HepG2 (cell line): ENCODE data around the gene MDH1. TPM values are rescaled to one million over a fixed set of nuclear protein-coding genes. Genes with fewer than 3 reads are reported as not detected.

Source experiments
- ATAC-seq: fragments of 200-7000 bp; cut with Tn5 transposase; 3 replicates; pipeline ENCODE4 v1.9.1; 2020; ENCODE audit warnings: mild to moderate bottlenecking, moderate library complexity
- BruUV-seq: library from RNA; stranded (reverse); fragments of 400-500 nt; replicated peaks from 2 replicates; lab custom pipeline; 2021; lab: Mats Ljungman, UMichigan
- CTCF ChIA-PET: fragments of 300-600 bp; formaldehyde crosslinking; extraction: SDS; loops from one replicate; lab custom pipeline; 2021; ENCODE audit warnings: low total read pairs, inconsistent platforms, low intra/inter-chr PET ratio; lab: Yijun Ruan, JAX
- POLR2A ChIA-PET: fragments of 350-600 bp; sonication (Branson Sonifier 250); formaldehyde crosslinking; loops from one replicate; lab custom pipeline; 2020; ENCODE audit warnings: antibody characterized with exemption, inconsistent platforms; lab: Yijun Ruan, JAX
- DNase-seq: peaks from one replicate; pipeline ENCODE4 v3.0.0-alpha.2; 2015; ENCODE audit warnings: low spot score
- FAIRE-seq: peaks from 3 replicates; lab custom pipeline; 2011; peaks lifted over from hg19 to GRCh38; lab: Jason Lieb, UNC
- H2AFZ ChIP-seq: one replicate; pipeline ENCODE4 v1.6.1; 2011; ENCODE audit warnings: low read length, inconsistent platforms
- H3K27ac ChIP-seq: fragments of 300-600 bp; 3 replicates; pipeline ENCODE4 v1.8.0; 2011; ENCODE audit warnings: mixed run types, mild to moderate bottlenecking, mixed read lengths, low read length, inconsistent platforms; ENCODE audit not compliant: insufficient read depth; ENCODE audit errors: extremely low read length
- H3K27me3 ChIP-seq, 2 experiments: fragments of 200-600 bp in 1 of 2; 2 replicates in 1 of 2; 3 replicates in 1 of 2; pipeline versions ENCODE4 v1.6.0 to v1.8.0; 2011; ENCODE audit warnings: low read length in 2 of 2, mild to moderate bottlenecking in 2 of 2, moderate library complexity in 2 of 2, inconsistent platforms in 1 of 2; ENCODE audit not compliant: insufficient read depth in 2 of 2, control insufficient read depth in 1 of 2
- H3K36me3 ChIP-seq, 2 experiments: fragments of 200-600 bp in 1 of 2; replicated peaks in 1 of 2; 2 replicates in 1 of 2; 3 replicates in 1 of 2; pipeline versions ENCODE4 v1.5.1 to v1.8.0; 2011; ENCODE audit warnings: low read length in 2 of 2, inconsistent platforms in 1 of 2; ENCODE audit not compliant: insufficient read depth in 2 of 2, control insufficient read depth in 1 of 2
- H3K4me1 ChIP-seq: 2 replicates; pipeline ENCODE4 v1.5.1; 2012; ENCODE audit warnings: low read length, inconsistent platforms; ENCODE audit not compliant: insufficient read depth
- H3K4me2 ChIP-seq: 2 replicates; pipeline ENCODE4 v1.6.0; 2011; ENCODE audit warnings: low read depth, low read length, inconsistent platforms
- H3K4me3 ChIP-seq, 3 experiments: fragments of 200-600 bp in 1 of 3; sonication (generic), shearing (Covaris generic) in 1 of 3; replicated peaks in 1 of 3; 2 replicates each; pipeline ENCODE4 v1.5.1; 2011 to 2016; ENCODE audit warnings: low read length in 3 of 3, inconsistent platforms in 2 of 3, low read depth in 2 of 3, mild to moderate bottlenecking in 2 of 3, control low read depth in 1 of 3, mixed read lengths in 1 of 3; ENCODE audit not compliant: insufficient read depth in 1 of 3
- H3K79me2 ChIP-seq: one replicate; pipeline ENCODE4 v1.6.1; 2011; ENCODE audit warnings: low read length, inconsistent platforms; ENCODE audit not compliant: insufficient read depth
- H3K9ac ChIP-seq: 2 replicates; pipeline ENCODE4 v1.6.0; 2011; ENCODE audit warnings: mild to moderate bottlenecking, low read depth, low read length, inconsistent platforms; ENCODE audit not compliant: insufficient read depth
- H3K9me3 ChIP-seq: 2 replicates; pipeline ENCODE4 v1.5.1; 2012; ENCODE audit warnings: mild to moderate bottlenecking, low read length
- H4K20me1 ChIP-seq: 2 replicates; pipeline ENCODE4 v1.6.0; 2011; ENCODE audit warnings: inconsistent platforms, mild to moderate bottlenecking, low read length, moderate library complexity; ENCODE audit not compliant: insufficient read depth
- CEBPB ChIP-seq: IDR thresholded peaks from 2 replicates; pipeline ENCODE4 v1.6.1; 2011; ENCODE audit warnings: low read depth, low read length, improper control_type of control experiment, borderline replicate concordance
- E2F1 ChIP-seq: sonication (generic); formaldehyde crosslinking; IDR thresholded peaks from 2 replicates; pipeline ENCODE4 v1.5.0; 2020; ENCODE audit warnings: missing genetic modification reagents
- NPAS2 ChIP-seq: sonication (generic); formaldehyde crosslinking; IDR thresholded peaks from 2 replicates; pipeline ENCODE4 v1.8.0; 2022; ENCODE audit warnings: mild to moderate bottlenecking, missing genetic modification reagents, borderline replicate concordance
- SIN3B ChIP-seq: fragments of 150-350 bp; IDR thresholded peaks from 2 replicates; pipeline ENCODE4 v1.6.1; 2014; ENCODE audit warnings: low read length
- STAG1 ChIP-seq: sonication (generic); formaldehyde crosslinking; IDR thresholded peaks from 2 replicates; pipeline ENCODE4 v1.4.0; 2020; ENCODE audit warnings: missing genetic modification reagents
- ZNF512B ChIP-seq: sonication (generic); formaldehyde crosslinking; IDR thresholded peaks from 2 replicates; pipeline ENCODE4 v1.5.1; 2020; ENCODE audit warnings: missing genetic modification reagents, mild to moderate bottlenecking, borderline replicate concordance
- ZNF558 ChIP-seq: sonication (generic); formaldehyde crosslinking; IDR thresholded peaks from 2 replicates; pipeline ENCODE4 v1.9.0; 2022; ENCODE audit warnings: mild to moderate bottlenecking, missing genetic modification reagents, borderline replicate concordance
- WGBS: methylation state at CpG from one replicate; pipeline ENCODE4 v1.1.6; 2017; ENCODE audit warnings: low lambda C conversion rate; 5-methylcytosine and 5-hydroxymethylcytosine counted together
- in situ Hi-C: cut with HindIII; loops from 2 replicates; pipeline ENCODE4 v1.10.0; 2017; ENCODE audit warnings: low pct_unique_long_range_greater_than_20kb; ENCODE audit not compliant: extremely low pct_ligation_motif_present
- intact Hi-C: fragments of 100-400 bp; cut with micrococcal nuclease; formaldehyde crosslinking; loops from one replicate; pipeline ENCODE4 v1.10.0; 2022; ENCODE audit not compliant: unreplicated experiment
- polyA plus RNA-seq, 8 experiments: library from polyadenylated mRNA; depleted of rRNA in 3 of 8; stranded (reverse) in 7 of 8; unstranded in 1 of 8; fragments of >200 nt; fragmentation: Illumina TruSeq in 4 of 8; extraction: Trizol in 4 of 8; gene quantifications; 2 replicates each; pipeline versions ENCODE4 v1.2.1 to v1.2.3, GENCODE V29; 2011 to 2016; ENCODE audit warnings: low read depth in 4 of 8, missing spikeins in 1 of 8, mixed read lengths in 1 of 8; ENCODE audit not compliant: insufficient read depth in 1 of 8
- total RNA-seq, 5 experiments: library from RNA; depleted of rRNA; stranded (reverse); fragments of >200 nt; fragmentation: Illumina TruSeq; extraction: Trizol; gene quantifications; 2 replicates each; pipeline ENCODE4 v1.2.3, GENCODE V29; 2016; ENCODE audit warnings: low read depth in 1 of 5
- TF ChIP-seq, protein P1 (sequence below): sonication (generic); formaldehyde crosslinking; IDR thresholded peaks from 2 replicates; pipeline ENCODE4 v1.5.0; 2020; ENCODE audit warnings: mild to moderate bottlenecking, missing genetic modification reagents, borderline replicate concordance

MDH1 gene
- total and polyA plus RNA-seq, 2 of the 13 experiments (the other 11 are each of a cell fraction or from before 2014, with no cell fraction given), result 293 to 415 TPM

DNA sequence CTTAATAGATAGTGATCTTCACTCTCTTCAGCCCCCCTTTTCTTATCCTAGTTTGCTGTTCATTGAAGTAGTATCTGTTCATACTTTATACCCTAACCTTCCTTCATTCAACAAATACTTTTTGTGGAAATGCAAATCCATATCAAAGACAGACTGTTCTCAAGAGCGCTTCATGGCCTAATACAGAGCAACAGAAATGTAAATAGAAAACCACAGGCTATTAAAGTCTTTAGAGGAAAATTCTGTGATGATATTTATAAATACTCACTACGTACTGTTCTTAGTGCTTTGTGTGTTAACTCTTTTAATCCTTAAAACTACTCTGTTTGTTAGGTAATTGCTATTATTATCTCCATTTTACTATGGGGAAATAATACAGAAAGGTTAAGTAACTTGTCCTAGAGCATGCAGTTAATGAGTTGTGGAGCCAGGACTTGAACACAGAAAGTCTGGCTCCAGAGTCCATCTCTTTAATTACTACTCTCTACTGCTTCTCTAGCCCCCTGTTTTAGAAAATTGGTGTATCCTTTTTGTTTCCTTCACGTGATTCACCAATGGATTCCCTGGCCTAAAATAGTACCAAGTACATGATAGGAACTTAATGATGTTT is 2.9 kb downstream of the MDH1 start:
- Histone ChIP-seq H4K20me1 (peaks cover 13% of the 10 kb centered on the region), H3K27ac (peak overlapping the region; percentile 79), H3K4me1 (peaks cover 66% of the 10 kb centered on the region), H3K79me2 (peaks cover 60% of the 10 kb centered on the region), H3K27me3 (no peaks in the 10 kb centered on the region; a peak in 1 of 5 replicates), H3K4me2 (peak overlapping the region; percentile 88), H3K4me3 (no peak overlapping the region; a peak in 1 of 6 replicates), H3K9ac (no peak overlapping the region), H3K9me3 (no peaks in the 10 kb centered on the region), H2AFZ (no peak overlapping the region), H3K36me3 (peaks cover 2 to 22% of the 10 kb centered on the region in 2 experiments; a peak in 3 of 5 replicates)
- FAIRE-seq (no peak), ATAC-seq (no peak), DNase-seq (peak; percentile 24)
- WGBS, result 83% methylated on average over 3 of the region's 3 CpGs
- ChIA-PET POLR2A (interaction anchor here (1.4 kb wide), 1 partner anchor 8 kb away, joined by 4 read pairs; no protein-coding TSS in a partner anchor), CTCF (no interaction called here)
- no TSS peak for BruUV-seq
- in situ Hi-C loops, result loop anchor here (10.0 kb wide), 1 partner anchor 283 kb away; no protein-coding TSS in a partner anchor
- TF ChIP-seq SIN3B (no peak), CEBPB (peak; percentile 61; the same call in 1 of the 2 replicates)
- intact Hi-C loops, result no loop called here

DNA sequence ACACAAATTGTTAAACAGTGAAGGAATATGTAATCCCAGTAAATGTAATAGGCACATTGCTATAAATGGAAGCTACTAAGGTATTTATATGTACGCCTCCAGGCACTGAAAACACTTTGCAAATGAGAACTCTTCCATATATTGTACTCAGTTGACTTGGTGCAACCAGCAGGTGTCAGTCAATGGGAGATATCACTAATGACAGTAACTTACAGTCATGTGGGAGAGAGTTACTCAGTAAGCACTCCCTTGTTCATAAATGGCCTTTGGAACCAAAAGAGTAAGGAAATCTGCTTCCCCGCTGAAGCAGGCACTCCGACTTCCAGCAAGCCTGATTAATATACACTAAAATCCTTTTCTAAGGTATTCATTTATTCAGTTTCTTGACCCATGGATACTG is 5.9 kb downstream of the MDH1 start:
- BruUV-seq, result no TSS peak
- ChIA-PET CTCF (no interaction called here), POLR2A (no interaction called here)
- Histone ChIP-seq H3K4me1 (peaks cover 63% of the 10 kb centered on the region), H2AFZ (no peak overlapping the region), H3K27ac (no peak overlapping the region), H3K9ac (no peak overlapping the region), H3K4me3 (no peak overlapping the region), H3K36me3 (peaks cover 2 to 37% of the 10 kb centered on the region in 2 experiments; a peak in 3 of 5 replicates), H3K79me2 (peaks cover 59% of the 10 kb centered on the region), H3K4me2 (no peak overlapping the region), H4K20me1 (peaks cover 13% of the 10 kb centered on the region), H3K27me3 (no peaks in the 10 kb centered on the region), H3K9me3 (no peaks in the 10 kb centered on the region)
- no peak; the same call in 2 of the 3 replicates for ATAC-seq
- in situ Hi-C loops (loop anchor here (10.0 kb wide), 1 partner anchor 280 kb away; no protein-coding TSS in a partner anchor), intact Hi-C loops (no loop called here)
- DNase-seq, result peak; percentile 29
- 97% methylated on average over 3 of the region's 3 CpGs for WGBS
- no peak for FAIRE-seq
- no peak for TF ChIP-seq ZNF512B (CRISPR knock-in tag)
- no peak for TF ChIP-seq E2F1 (CRISPR knock-in tag)
- no peak for TF ChIP-seq NPAS2 (CRISPR knock-in tag)
- peak; percentile 18; the same call in 1 of the 2 replicates for TF ChIP-seq STAG1
- TF ChIP-seq, protein P1, sequence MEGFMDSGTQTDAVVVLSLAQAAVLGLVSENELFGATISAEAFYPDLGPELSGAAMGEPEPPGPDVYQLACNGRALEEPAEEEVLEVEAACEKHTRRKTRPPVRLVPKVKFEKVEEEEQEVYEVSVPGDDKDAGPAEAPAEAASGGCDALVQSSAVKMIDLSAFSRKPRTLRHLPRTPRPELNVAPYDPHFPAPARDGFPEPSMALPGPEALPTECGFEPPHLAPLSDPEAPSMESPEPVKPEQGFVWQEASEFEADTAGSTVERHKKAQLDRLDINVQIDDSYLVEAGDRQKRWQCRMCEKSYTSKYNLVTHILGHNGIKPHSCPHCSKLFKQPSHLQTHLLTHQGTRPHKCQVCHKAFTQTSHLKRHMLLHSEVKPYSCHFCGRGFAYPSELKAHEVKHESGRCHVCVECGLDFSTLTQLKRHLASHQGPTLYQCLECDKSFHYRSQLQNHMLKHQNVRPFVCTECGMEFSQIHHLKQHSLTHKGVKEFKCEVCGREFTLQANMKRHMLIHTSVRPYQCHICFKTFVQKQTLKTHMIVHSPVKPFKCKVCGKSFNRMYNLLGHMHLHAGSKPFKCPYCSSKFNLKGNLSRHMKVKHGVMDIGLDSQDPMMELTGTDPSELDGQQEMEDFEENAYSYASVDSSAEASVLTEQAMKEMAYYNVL, result no peak
- no peak for TF ChIP-seq ZNF558
